H9 (cell line): ENCODE data around the gene SPATA20. TPM values are rescaled to one million over a fixed set of nuclear protein-coding genes. Genes with fewer than 3 reads are reported as not detected.

Experiments used
- DNase-seq: peaks from one replicate; pipeline ENCODE4 v3.0.0-alpha.2; 2017
- H2AFZ ChIP-seq: one replicate; pipeline ENCODE4 v1.6.1; 2013; ENCODE audit warnings: mild to moderate bottlenecking, low read length, control low read depth, moderate library complexity
- H2AK5ac ChIP-seq: 2 replicates; pipeline ENCODE4 v1.6.1; 2013; ENCODE audit warnings: low read length, control low read depth, mixed read lengths; ENCODE audit not compliant: insufficient read length
- H2BK120ac ChIP-seq: one replicate; pipeline ENCODE4 v1.6.1; 2013; ENCODE audit warnings: low read depth, mild to moderate bottlenecking, low read length, control low read depth, inconsistent platforms; ENCODE audit not compliant: poor library complexity, severe bottlenecking
- H2BK12ac ChIP-seq: 2 replicates; pipeline ENCODE4 v1.6.1; 2013; ENCODE audit warnings: low read length, control low read depth, mixed read lengths, low read depth; ENCODE audit not compliant: insufficient read length
- H2BK15ac ChIP-seq: 2 replicates; pipeline ENCODE4 v1.6.1; 2013; ENCODE audit warnings: low read depth, low read length, control low read depth
- H2BK20ac ChIP-seq: one replicate; pipeline ENCODE4 v1.6.1; 2013; ENCODE audit warnings: low read depth, mild to moderate bottlenecking, low read length, control low read depth, inconsistent platforms; ENCODE audit not compliant: poor library complexity, severe bottlenecking
- H2BK5ac ChIP-seq: 2 replicates; pipeline ENCODE4 v1.6.1; 2013; ENCODE audit warnings: low read length, control low read depth, mixed read lengths; ENCODE audit not compliant: insufficient read length
- H3K14ac ChIP-seq: 2 replicates; pipeline ENCODE4 v1.6.1; 2013; ENCODE audit warnings: low read length, control low read depth; ENCODE audit not compliant: insufficient read depth
- H3K18ac ChIP-seq: 2 replicates; pipeline ENCODE4 v1.6.1; 2013; ENCODE audit warnings: low read depth, mild to moderate bottlenecking, mixed read lengths, low read length, control low read depth; ENCODE audit not compliant: insufficient read length
- H3K23ac ChIP-seq: 2 replicates; pipeline ENCODE4 v1.6.1; 2013; ENCODE audit warnings: low read length, control low read depth, mixed read lengths, low read depth; ENCODE audit not compliant: insufficient read length
- H3K23me2 ChIP-seq: 2 replicates; pipeline ENCODE4 v1.6.1; 2013; ENCODE audit warnings: low read depth, mild to moderate bottlenecking, mixed read lengths, low read length, control low read depth; ENCODE audit not compliant: insufficient read length, poor library complexity, severe bottlenecking
- H3K27ac ChIP-seq: 2 replicates; pipeline ENCODE4 v1.5.1; 2013; ENCODE audit warnings: low read length, control low read depth, mixed read lengths, low read depth; ENCODE audit not compliant: insufficient read length
- H3K27me3 ChIP-seq: 2 replicates; pipeline ENCODE4 v1.6.1; 2013; ENCODE audit warnings: low read length, control low read depth, inconsistent platforms; ENCODE audit not compliant: insufficient read depth
- H3K4ac ChIP-seq: 2 replicates; pipeline ENCODE4 v1.6.1; 2013; ENCODE audit warnings: low read depth, mild to moderate bottlenecking, control low read depth, inconsistent platforms, low read length, moderate library complexity
- H3K4me1 ChIP-seq: 2 replicates; pipeline ENCODE4 v1.6.1; 2013; ENCODE audit warnings: low read length, control low read depth, inconsistent platforms; ENCODE audit not compliant: insufficient read depth
- H3K4me2 ChIP-seq: 2 replicates; pipeline ENCODE4 v1.6.1; 2013; ENCODE audit warnings: low read length, control low read depth, mixed read lengths; ENCODE audit not compliant: insufficient read length, insufficient read depth
- H3K56ac ChIP-seq: 2 replicates; pipeline ENCODE4 v1.6.1; 2013; ENCODE audit warnings: low read depth, mild to moderate bottlenecking, mixed read lengths, low read length, control low read depth; ENCODE audit not compliant: insufficient read length
- H3K79me1 ChIP-seq: 2 replicates; pipeline ENCODE4 v1.6.1; 2013; ENCODE audit warnings: low read depth, mild to moderate bottlenecking, moderate library complexity, low read length, control low read depth, inconsistent platforms; ENCODE audit not compliant: insufficient read depth, poor library complexity, severe bottlenecking
- H3K79me2 ChIP-seq: 2 replicates; pipeline ENCODE4 v1.6.1; 2013; ENCODE audit warnings: low read length, control low read depth, inconsistent platforms; ENCODE audit not compliant: insufficient read depth
- H3K9ac ChIP-seq: 2 replicates; pipeline ENCODE4 v1.6.1; 2013; ENCODE audit warnings: low read length, control low read depth, mixed read lengths; ENCODE audit not compliant: insufficient read length; ENCODE audit errors: extremely low read depth
- H3K9me3 ChIP-seq: one replicate; pipeline ENCODE4 v1.6.1; 2013; ENCODE audit warnings: low read depth, low read length, inconsistent platforms; ENCODE audit not compliant: control insufficient read depth
- H3T11ph ChIP-seq: one replicate; pipeline ENCODE4 v1.6.1; 2013; ENCODE audit warnings: mild to moderate bottlenecking, low read length, control low read depth, inconsistent platforms
- H4K20me1 ChIP-seq: one replicate; pipeline ENCODE4 v1.6.1; 2013; ENCODE audit not compliant: control insufficient read depth, insufficient read length, insufficient read depth
- H4K5ac ChIP-seq: 2 replicates; pipeline ENCODE4 v1.6.1; 2013; ENCODE audit warnings: low read depth, mild to moderate bottlenecking, mixed read lengths, low read length, control low read depth; ENCODE audit not compliant: insufficient read length
- H4K8ac ChIP-seq: replicated peaks from 2 replicates; pipeline ENCODE4 v1.6.1; 2013; ENCODE audit warnings: low read length, control low read depth, mixed read lengths, low read depth; ENCODE audit not compliant: insufficient read length
- H4K91ac ChIP-seq: 2 replicates; pipeline ENCODE4 v1.6.1; 2013; ENCODE audit warnings: low read depth, mild to moderate bottlenecking, moderate library complexity, mixed read lengths, low read length, control low read depth; ENCODE audit not compliant: insufficient read length
- H3K27ac Mint-ChIP-seq, 3 experiments: 2 replicates in 2 of 3; 3 replicates in 1 of 3; pipeline ENCODE4 v1.8.0; 2020 to 2021; ENCODE audit warnings: mixed read lengths in 3 of 3, mild to moderate bottlenecking in 1 of 3, moderate library complexity in 1 of 3
- H3K27me3 Mint-ChIP-seq: 2 replicates; pipeline ENCODE4 v1.8.0; 2021; ENCODE audit warnings: low read depth, mild to moderate bottlenecking, moderate library complexity, mixed read lengths
- H3K36me3 Mint-ChIP-seq, 3 experiments: 2 replicates in 2 of 3; 3 replicates in 1 of 3; pipeline ENCODE4 v1.8.0; 2020 to 2021; ENCODE audit warnings: low read depth in 3 of 3, mixed read lengths in 3 of 3; ENCODE audit not compliant: insufficient read depth in 1 of 3
- H3K4me1 Mint-ChIP-seq, 2 experiments: 2 replicates each; pipeline ENCODE4 v1.8.0; 2020; ENCODE audit warnings: mixed read lengths in 2 of 2
- H3K4me3 Mint-ChIP-seq, 2 experiments: 2 replicates in 1 of 2; 3 replicates in 1 of 2; pipeline ENCODE4 v1.8.0; 2020 to 2021; ENCODE audit warnings: mild to moderate bottlenecking in 2 of 2, mixed read lengths in 2 of 2, moderate library complexity in 1 of 2
- H3K9me3 Mint-ChIP-seq, 2 experiments: 2 replicates in 1 of 2; 3 replicates in 1 of 2; pipeline ENCODE4 v1.8.0; 2020; ENCODE audit warnings: mild to moderate bottlenecking in 2 of 2, mixed read lengths in 2 of 2, moderate library complexity in 1 of 2
- WGBS: extraction: QIAGEN DNeasy Blood & Tissue Kit; methylation state at CpG from one replicate; pipeline ENCODE4 v1.1.7; 2013; ENCODE audit warnings: missing lambda C conversion rate, low lambda C conversion rate, mixed read lengths; ENCODE audit not compliant: insufficient read length; ENCODE audit errors: extremely low coverage; 5-methylcytosine and 5-hydroxymethylcytosine counted together
- total RNA-seq: library from RNA; stranded (reverse); gene quantifications from 2 replicates; pipeline ENCODE4 v1.2.1, GENCODE V29; 2021
- TF ChIP-seq, protein P1 (sequence below): fragments of 200-600 bp; sonication (generic); conservative IDR thresholded peaks from 3 replicates; pipeline ENCODE4 v1.8.0; 2021; ENCODE audit warnings: antibody characterized with exemption, mild to moderate bottlenecking

The SPATA20 gene
- total RNA-seq, 1 experiment from 2014 or later = 23.9 TPM

DNA sequence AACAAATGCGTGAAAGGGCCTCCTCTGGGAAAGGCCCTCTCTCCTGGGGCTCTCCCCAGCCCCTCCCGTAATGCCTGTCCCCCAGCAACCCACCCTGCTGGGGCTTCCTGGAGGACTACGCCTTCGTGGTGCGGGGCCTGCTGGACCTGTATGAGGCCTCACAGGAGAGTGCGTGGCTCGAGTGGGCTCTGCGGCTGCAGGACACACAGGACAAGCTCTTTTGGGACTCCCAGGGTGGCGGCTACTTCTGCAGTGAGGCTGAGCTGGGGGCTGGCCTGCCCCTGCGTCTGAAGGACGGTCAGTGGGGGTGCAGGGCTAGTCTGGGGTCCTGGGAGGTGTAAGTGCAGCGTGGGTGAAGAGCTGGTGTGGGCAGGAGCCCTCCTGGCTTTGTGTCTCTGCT, 4.9 kb downstream of the SPATA20 start:
- Histone ChIP-seq H4K8ac (no peak overlapping the region), H3K23me2 (no peaks in the 10 kb centered on the region), H3K4me1 (no peaks in the 10 kb centered on the region; the same call in 1 of the 2 replicates), H2AK5ac (no peak overlapping the region), H3K9ac (no peak overlapping the region), H3K23ac (no peak overlapping the region), H3K4me2 (no peak overlapping the region), H2BK120ac (no peak overlapping the region), H2BK20ac (no peak overlapping the region), H3K9me3 (no peaks in the 10 kb centered on the region), H3T11ph (no peak overlapping the region), H4K91ac (no peak overlapping the region), H3K79me2 (no peaks in the 10 kb centered on the region), H2BK5ac (no peak overlapping the region), H3K18ac (no peak overlapping the region), H3K27ac (no peak overlapping the region), H3K14ac (no peak overlapping the region), H3K27me3 (no peaks in the 10 kb centered on the region), H3K56ac (no peak overlapping the region), H3K79me1 (no peaks in the 10 kb centered on the region), H2AFZ (no peak overlapping the region), H3K4ac (no peak overlapping the region), H4K5ac (no peak overlapping the region), H4K20me1 (no peaks in the 10 kb centered on the region), H2BK15ac (no peak overlapping the region), H2BK12ac (no peak overlapping the region)
- Mint-ChIP-seq H3K36me3 (no peaks in the 10 kb centered on the region; a peak in 1 of 7 replicates), H3K27ac (no peak overlapping the region), H3K4me1 (peaks cover 4 to 11% of the 10 kb centered on the region in 2 experiments; a peak in 2 of 4 replicates), H3K9me3 (no peaks in the 10 kb centered on the region; a peak in 1 of 5 replicates), H3K27me3 (peaks cover 13% of the 10 kb centered on the region), H3K4me3 (no peak overlapping the region)
- WGBS = no CpG with 5 or more reads among the region's 12 CpGs
- DNase-seq = no peak
- TF ChIP-seq, protein P1, sequence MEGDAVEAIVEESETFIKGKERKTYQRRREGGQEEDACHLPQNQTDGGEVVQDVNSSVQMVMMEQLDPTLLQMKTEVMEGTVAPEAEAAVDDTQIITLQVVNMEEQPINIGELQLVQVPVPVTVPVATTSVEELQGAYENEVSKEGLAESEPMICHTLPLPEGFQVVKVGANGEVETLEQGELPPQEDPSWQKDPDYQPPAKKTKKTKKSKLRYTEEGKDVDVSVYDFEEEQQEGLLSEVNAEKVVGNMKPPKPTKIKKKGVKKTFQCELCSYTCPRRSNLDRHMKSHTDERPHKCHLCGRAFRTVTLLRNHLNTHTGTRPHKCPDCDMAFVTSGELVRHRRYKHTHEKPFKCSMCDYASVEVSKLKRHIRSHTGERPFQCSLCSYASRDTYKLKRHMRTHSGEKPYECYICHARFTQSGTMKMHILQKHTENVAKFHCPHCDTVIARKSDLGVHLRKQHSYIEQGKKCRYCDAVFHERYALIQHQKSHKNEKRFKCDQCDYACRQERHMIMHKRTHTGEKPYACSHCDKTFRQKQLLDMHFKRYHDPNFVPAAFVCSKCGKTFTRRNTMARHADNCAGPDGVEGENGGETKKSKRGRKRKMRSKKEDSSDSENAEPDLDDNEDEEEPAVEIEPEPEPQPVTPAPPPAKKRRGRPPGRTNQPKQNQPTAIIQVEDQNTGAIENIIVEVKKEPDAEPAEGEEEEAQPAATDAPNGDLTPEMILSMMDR = no peak
